Endothelial cell of umbilical vein (primary cell): ENCODE data around the gene GPX5. TPM values are rescaled to one million over a fixed set of nuclear protein-coding genes. Genes with fewer than 3 reads are reported as not detected.
"Not testable (repeated sequence)": the region's sequence is repeated elsewhere in the genome, so short reads cannot be mapped to it uniquely, and the experiment has no call there.

Source experiments
- BruUV-seq: library from RNA; stranded (reverse); fragments of 400-500 nt; replicated peaks from 2 replicates; lab custom pipeline; 2021; lab: Mats Ljungman, UMichigan
- CTCF ChIA-PET: fragments of 300-600, 350-600 bp; sonication (Branson Sonifier 250); formaldehyde crosslinking; loops from one replicate; lab custom pipeline; 2021; ENCODE audit warnings: antibody characterized with exemption, inconsistent platforms; lab: Charles Lee
- POLR2A ChIA-PET: fragments of 300-600, 350-600 bp; sonication (Branson Sonifier 250); formaldehyde crosslinking; loops from one replicate; lab custom pipeline; 2021; ENCODE audit warnings: antibody characterized with exemption, inconsistent platforms; lab: Charles Lee
- DNase-seq: peaks from one replicate; pipeline ENCODE4 v3.0.0-alpha.2; 2011; ENCODE audit warnings: low read depth, low spot score
- FAIRE-seq: peaks from 2 replicates; lab custom pipeline; 2011; peaks lifted over from hg19 to GRCh38; lab: Jason Lieb, UNC
- H2AFZ ChIP-seq: 2 replicates; pipeline ENCODE4 v1.6.0; 2012; ENCODE audit warnings: low read depth, low read length, control low read depth, inconsistent platforms
- H3K27ac ChIP-seq: 2 replicates; pipeline ENCODE4 v1.5.1; 2011; ENCODE audit warnings: low read depth, mild to moderate bottlenecking, control low read depth, low read length, moderate library complexity; ENCODE audit not compliant: insufficient read depth
- H3K27me3 ChIP-seq, 2 experiments: 2 replicates each; pipeline versions ENCODE4 v1.6.0 to v1.6.1; 2011; ENCODE audit warnings: low read length in 2 of 2, mixed read lengths in 1 of 2; ENCODE audit not compliant: control insufficient read depth in 2 of 2, insufficient read depth in 2 of 2
- H3K36me3 ChIP-seq, 2 experiments: 2 replicates in 1 of 2; 3 replicates in 1 of 2; pipeline ENCODE4 v1.5.1; 2011; ENCODE audit warnings: low read length in 2 of 2, mild to moderate bottlenecking in 1 of 2, moderate library complexity in 1 of 2; ENCODE audit not compliant: control insufficient read depth in 2 of 2, insufficient read depth in 2 of 2; ENCODE audit errors: extremely low read depth in 1 of 2
- H3K4me1 ChIP-seq: 3 replicates; pipeline ENCODE4 v1.5.1; 2011; ENCODE audit warnings: mild to moderate bottlenecking, low read length; ENCODE audit not compliant: control insufficient read depth, insufficient read depth; ENCODE audit errors: extremely low read depth
- H3K4me2 ChIP-seq: 2 replicates; pipeline ENCODE4 v1.6.1; 2011; ENCODE audit warnings: low read length, control low read depth, mixed read lengths; ENCODE audit not compliant: insufficient read depth
- H3K4me3 ChIP-seq, 3 experiments: fragments of 200-600 bp in 1 of 3; sonication (generic), shearing (Covaris generic) in 1 of 3; replicated peaks in 1 of 3; 2 replicates each; pipeline ENCODE4 v1.5.1; 2011 to 2016; ENCODE audit warnings: control low read depth in 3 of 3, low read length in 3 of 3, mild to moderate bottlenecking in 2 of 3, inconsistent platforms in 1 of 3, low read depth in 1 of 3, moderate library complexity in 1 of 3; ENCODE audit not compliant: insufficient read depth in 1 of 3
- H3K79me2 ChIP-seq: 2 replicates; pipeline ENCODE4 v1.6.0; 2012; ENCODE audit warnings: low read length, inconsistent platforms; ENCODE audit not compliant: control insufficient read depth, insufficient read depth
- H3K9ac ChIP-seq: replicated peaks from 2 replicates; pipeline ENCODE3; 2011; ENCODE audit warnings: low read length, control low read depth; ENCODE audit not compliant: insufficient read depth; ENCODE audit errors: extremely low read depth
- H3K9me1 ChIP-seq: replicated peaks from 3 replicates; pipeline ENCODE4 v1.6.0; 2011; ENCODE audit warnings: mild to moderate bottlenecking, low read length; ENCODE audit not compliant: control insufficient read depth, insufficient read depth; ENCODE audit errors: extremely low read depth
- H3K9me3 ChIP-seq: replicated peaks from 2 replicates; pipeline ENCODE4 v1.5.1; 2012; ENCODE audit warnings: low read length, inconsistent platforms; ENCODE audit not compliant: control insufficient read depth, insufficient read depth
- H4K20me1 ChIP-seq: replicated peaks from 2 replicates; pipeline ENCODE3; 2011; ENCODE audit warnings: mild to moderate bottlenecking, low read length; ENCODE audit not compliant: control insufficient read depth, insufficient read depth; ENCODE audit errors: extremely low read depth
- dilution Hi-C: fragments of 300-500 bp; cut with MboI; formaldehyde crosslinking; loops from one replicate; pipeline ENCODE4 v1.15.0; 2019; ENCODE audit warnings: low sequenced_read_pairs; ENCODE audit not compliant: extremely low pct_ligation_motif_present
- intact Hi-C: fragments of 100-400 bp; cut with micrococcal nuclease; formaldehyde crosslinking; loops from one replicate; pipeline ENCODE4 v1.10.0; 2022
- polyA plus RNA-seq, 4 experiments: library from polyadenylated mRNA; depleted of rRNA in 3 of 4; stranded (reverse) in 3 of 4; unstranded in 1 of 4; fragments of >200 nt; gene quantifications; 2 replicates each; pipeline versions ENCODE4 v1.2.1 to v1.2.3, GENCODE V29; 2011 to 2012; ENCODE audit warnings: missing spikeins in 1 of 4
- total RNA-seq: library from RNA; stranded (reverse); gene quantifications from 2 replicates; pipeline ENCODE4 v1.2.3, GENCODE V29; 2021

GPX5 gene
- total and polyA plus RNA-seq, 2 donors (not counting 3 experiments of a cell fraction or from before 2014, with no cell fraction given): not detected

DNA sequence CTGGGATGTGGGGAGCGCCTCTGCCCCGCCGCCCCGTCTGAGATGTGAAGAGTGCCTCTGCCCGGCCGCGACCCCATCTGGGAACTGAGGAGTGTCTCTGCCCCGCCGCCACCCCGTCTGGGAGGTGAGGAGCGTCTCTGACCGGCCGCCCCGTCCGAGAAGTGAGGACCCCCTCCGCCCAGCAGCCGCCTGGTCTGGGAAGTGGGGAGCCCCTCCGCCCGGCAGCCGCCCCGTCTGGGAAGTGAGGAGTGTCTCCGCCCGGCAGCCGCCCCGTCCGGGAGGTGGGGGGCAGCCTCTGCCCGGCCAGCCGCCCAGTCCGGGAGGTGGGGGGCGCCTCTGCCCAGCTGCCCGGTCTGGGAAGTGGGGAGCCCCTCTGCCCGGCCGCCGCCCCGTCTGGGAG, 23.5 kb upstream of the GPX5 start:
- DNase-seq, H3K27me3 ChIP-seq, H3K9me3 ChIP-seq, H3K27ac ChIP-seq, H3K4me1 ChIP-seq, H3K4me3 ChIP-seq, POLR2A ChIA-PET, FAIRE-seq, H2AFZ ChIP-seq, H3K4me2 ChIP-seq, CTCF ChIA-PET, H3K9ac ChIP-seq, dilution Hi-C loops, H3K36me3 ChIP-seq, H4K20me1 ChIP-seq, BruUV-seq, H3K9me1 ChIP-seq, H3K79me2 ChIP-seq, intact Hi-C loops: not testable (repeated sequence)

DNA sequence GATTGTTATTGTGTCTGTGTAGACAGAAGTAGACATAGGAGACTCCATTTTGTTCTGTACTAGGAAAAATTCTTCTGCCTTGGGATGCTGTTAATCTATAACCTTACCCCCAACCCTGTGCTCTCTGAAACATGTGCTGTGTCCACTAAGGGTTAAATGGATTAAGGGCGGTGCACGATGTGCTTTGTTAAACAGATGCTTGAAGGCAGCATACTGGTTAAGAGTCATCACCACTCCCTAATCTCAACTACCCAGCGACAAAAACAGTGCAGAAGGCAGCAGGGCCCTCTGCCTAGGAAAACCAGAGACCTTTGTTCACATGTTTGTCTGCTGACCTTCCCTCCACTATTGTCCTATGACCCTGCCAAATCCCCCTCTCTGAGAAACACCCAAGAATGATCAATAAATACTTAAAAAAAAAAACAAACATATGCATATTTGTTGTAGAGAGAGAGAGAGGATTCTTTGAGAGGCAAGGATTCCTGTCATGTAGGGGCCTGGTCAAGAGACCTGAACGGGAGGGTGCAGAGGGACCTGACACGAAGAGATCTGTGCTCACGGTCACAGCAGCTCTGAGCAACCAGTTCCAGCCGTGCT, 22.9 kb upstream of the GPX5 start:
- H3K36me3 ChIP-seq, H3K4me2 ChIP-seq, H2AFZ ChIP-seq, H3K27me3 ChIP-seq, H3K4me3 ChIP-seq, H3K27ac ChIP-seq, CTCF ChIA-PET, intact Hi-C loops, dilution Hi-C loops, DNase-seq, H3K4me1 ChIP-seq, H3K9me3 ChIP-seq, H3K79me2 ChIP-seq, H3K9ac ChIP-seq, FAIRE-seq, BruUV-seq, H3K9me1 ChIP-seq, H4K20me1 ChIP-seq, POLR2A ChIA-PET: not testable (repeated sequence)
